PC-3 (cell line): ENCODE measurements around the gene RPL31. TPM values are rescaled to one million over a fixed set of nuclear protein-coding genes. Genes with fewer than 3 reads are reported as not detected.

ENCODE experiments used
- ATAC-seq: fragments of 200-7000 bp; cut with Tn5 transposase; 2 replicates; pipeline ENCODE4 v1.9.1; 2020; ENCODE audit warnings: mild to moderate bottlenecking, moderate library complexity
- BruUV-seq: library from RNA; stranded (reverse); fragments of 400-500 nt; replicated peaks from 2 replicates; lab custom pipeline; 2021; lab: Mats Ljungman, UMichigan
- CTCF ChIA-PET: fragments of 300-600 bp; sonication (Branson Sonifier 250); formaldehyde crosslinking; loops from one replicate; lab custom pipeline; 2022; ENCODE audit warnings: antibody characterized with exemption; lab: Charles Lee
- POLR2A ChIA-PET: fragments of 300-600 bp; sonication (Branson Sonifier 250); formaldehyde crosslinking; loops from one replicate; lab custom pipeline; 2022; ENCODE audit warnings: antibody characterized with exemption; ENCODE audit not compliant: unreplicated experiment; lab: Charles Lee
- DNase-seq: peaks from one replicate; pipeline ENCODE4 v3.0.0-alpha.2; 2015
- H2AFZ ChIP-seq: fragments of 300-600 bp; sonication (generic); 2 replicates; pipeline ENCODE4 v1.6.0; 2016; ENCODE audit warnings: antibody characterized with exemption, low read length
- H3F3A ChIP-seq: fragments of 300-600 bp; sonication (generic); one replicate; pipeline ENCODE4 v1.6.0; 2017; ENCODE audit warnings: antibody characterized with exemption, low read length, control low read depth, mild to moderate bottlenecking; ENCODE audit not compliant: unreplicated experiment
- H3K27ac ChIP-seq: fragments of 300-600 bp; sonication (generic); 2 replicates; pipeline ENCODE4 v1.5.1; 2016; ENCODE audit warnings: mild to moderate bottlenecking, low read length
- H3K27me3 ChIP-seq: fragments of 300-600 bp; sonication (generic); 2 replicates; pipeline ENCODE4 v1.6.1; 2016; ENCODE audit warnings: low read length, mixed read lengths
- H3K36me3 ChIP-seq: fragments of 300-600 bp; sonication (generic); 2 replicates; pipeline ENCODE4 v1.6.1; 2016; ENCODE audit warnings: low read depth, mixed run types, low read length, mixed read lengths
- H3K4me1 ChIP-seq: fragments of 300-600 bp; sonication (generic); 2 replicates; pipeline ENCODE4 v1.5.1; 2016; ENCODE audit warnings: low read length; ENCODE audit not compliant: insufficient read depth
- H3K4me2 ChIP-seq: fragments of 300-600 bp; sonication (generic); 2 replicates; pipeline ENCODE4 v1.6.0; 2016; ENCODE audit warnings: low read length
- H3K4me3 ChIP-seq: fragments of 300-600 bp; sonication (generic); 2 replicates; pipeline ENCODE4 v1.5.1; 2016; ENCODE audit warnings: mild to moderate bottlenecking, low read length, mixed read lengths
- H3K79me2 ChIP-seq: fragments of 300-600 bp; sonication (generic); 2 replicates; pipeline ENCODE4 v1.6.1; 2017; ENCODE audit warnings: low read length, mixed read lengths
- H3K9ac ChIP-seq: fragments of 300-600 bp; sonication (generic); 2 replicates; pipeline ENCODE4 v1.6.0; 2016; ENCODE audit warnings: mild to moderate bottlenecking, low read length
- H3K9me2 ChIP-seq: fragments of 300-600 bp; sonication (generic); replicated peaks from 2 replicates; pipeline ENCODE4 v1.6.1; 2016; ENCODE audit warnings: mixed run types, low read length, mixed read lengths
- H3K9me3 ChIP-seq: fragments of 300-600 bp; sonication (generic); 2 replicates; pipeline ENCODE4 v1.6.1; 2016; ENCODE audit warnings: low read length, mixed read lengths
- H4K20me1 ChIP-seq: fragments of 300-600 bp; sonication (generic); 2 replicates; pipeline ENCODE4 v1.6.1; 2016; ENCODE audit warnings: low read length, mixed read lengths
- CTCF ChIP-seq: fragments of 300-600 bp; sonication (generic); conservative IDR thresholded peaks from 2 replicates; pipeline ENCODE4 v1.5.1; 2017; ENCODE audit warnings: antibody characterized with exemption, low read depth, mild to moderate bottlenecking, low read length
- EZH2 ChIP-seq: fragments of 300-600 bp; sonication (generic); IDR thresholded peaks from one replicate; pipeline ENCODE4 v1.6.1; 2017; ENCODE audit warnings: antibody characterized with exemption, mild to moderate bottlenecking, low read length; ENCODE audit not compliant: unreplicated experiment
- EZH2phosphoT487 ChIP-seq: fragments of 300-600 bp; sonication (generic); IDR thresholded peaks from 2 replicates; pipeline ENCODE4 v1.6.1; 2018; ENCODE audit warnings: mild to moderate bottlenecking, antibody characterized with exemption, low read length, borderline replicate concordance
- intact Hi-C: fragments of 100-400 bp; cut with micrococcal nuclease; formaldehyde crosslinking; loops from 2 replicates; pipeline ENCODE4 v1.9.0; 2023
- total RNA-seq: library from RNA; depleted of rRNA; stranded (reverse); fragments of >200 nt; gene quantifications from 2 replicates; pipeline ENCODE4 v1.2.3, GENCODE V29; 2014

The RPL31 gene
- total RNA-seq, 1 experiment from 2014 or later = 756 TPM

- CTCF ChIA-PET = interaction anchor here (0.6 kb wide), 1 partner anchor 59 kb away, joined by 4 read pairs; no protein-coding TSS in a partner anchor
- Histone ChIP-seq H3K27ac (no peak overlapping the region), H3K79me2 (no peaks in the 10 kb centered on the region), H3K9me2 (no peaks in the 10 kb centered on the region), H3K4me2 (no peak overlapping the region), H3K27me3 (no peaks in the 10 kb centered on the region), H3K9ac (no peak overlapping the region), H3K4me1 (peaks cover 34% of the 10 kb centered on the region), H4K20me1 (no peaks in the 10 kb centered on the region), H3K9me3 (no peaks in the 10 kb centered on the region), H3F3A (no peaks in the 10 kb centered on the region), H2AFZ (no peak overlapping the region), H3K36me3 (peaks cover 12% of the 10 kb centered on the region), H3K4me3 (no peak overlapping the region)
- DNase-seq = no peak
- BruUV-seq = no TSS peak
- TF ChIP-seq EZH2phosphoT487 (no peak), EZH2 (no peak), CTCF (no peak)
- intact Hi-C loops = no loop called here
- POLR2A ChIA-PET = no interaction called here
- no peak for ATAC-seq
These were observed 41.4 kb upstream of the RPL31 start for GRCh38 chr2:100960688-100961087.

- H3K9me3 ChIP-seq = no peaks in the 10 kb centered on the region
- no peaks in the 10 kb centered on the region for H3K27me3 ChIP-seq
- no peak overlapping the region for H3K4me2 ChIP-seq
- no peak overlapping the region for H2AFZ ChIP-seq
- intact Hi-C loops = no loop called here
- H3K9ac ChIP-seq = no peak overlapping the region
- no peak overlapping the region for H3K4me3 ChIP-seq
- BruUV-seq = no TSS peak
- no peaks in the 10 kb centered on the region for H3K9me2 ChIP-seq
- no peak for ATAC-seq
- POLR2A ChIA-PET = no interaction called here
- no peaks in the 10 kb centered on the region for H4K20me1 ChIP-seq
- H3F3A ChIP-seq = no peaks in the 10 kb centered on the region
- TF ChIP-seq CTCF (no peak), EZH2phosphoT487 (no peak), EZH2 (no peak)
- CTCF ChIA-PET = no interaction called here
- peaks cover 15% of the 10 kb centered on the region for H3K36me3 ChIP-seq
- no peaks in the 10 kb centered on the region for H3K79me2 ChIP-seq
- peaks cover 24% of the 10 kb centered on the region for H3K4me1 ChIP-seq
- no peak overlapping the region for H3K27ac ChIP-seq
- DNase-seq = no peak
These were observed 39.6 kb upstream of the RPL31 start for GRCh38 chr2:100962366-100963025.

GRCh38 chr2:100963026-100963375 is 39.1 kb upstream of the RPL31 start:
- intact Hi-C loops = no loop called here
- no peak for ATAC-seq
- H3K9ac ChIP-seq = no peak overlapping the region
- H3F3A ChIP-seq = no peaks in the 10 kb centered on the region
- H3K27me3 ChIP-seq = no peaks in the 10 kb centered on the region
- H3K4me3 ChIP-seq = no peak overlapping the region
- H3K36me3 ChIP-seq = peaks cover 20% of the 10 kb centered on the region
- TF ChIP-seq CTCF = no peak
- TF ChIP-seq EZH2phosphoT487 = no peak
- TF ChIP-seq EZH2 = no peak
- H4K20me1 ChIP-seq = no peaks in the 10 kb centered on the region
- POLR2A ChIA-PET = no interaction called here
- no peak overlapping the region for H3K27ac ChIP-seq
- no peaks in the 10 kb centered on the region for H3K79me2 ChIP-seq
- H3K9me2 ChIP-seq = no peaks in the 10 kb centered on the region
- H3K4me2 ChIP-seq = no peak overlapping the region
- H3K9me3 ChIP-seq = no peaks in the 10 kb centered on the region
- BruUV-seq = no TSS peak
- DNase-seq = no peak
- CTCF ChIA-PET = no interaction called here
- peaks cover 19% of the 10 kb centered on the region for H3K4me1 ChIP-seq
- H2AFZ ChIP-seq = no peak overlapping the region
